Subcutaneous adipose tissue (tissue), 4 donors: ENCODE results near the gene SDS. TPM values are rescaled to one million over a fixed set of nuclear protein-coding genes. Genes with fewer than 3 reads are reported as not detected.

ENCODE experiments used
- CTCF ChIP-seq: fragments of 450-650 bp; IDR thresholded peaks from one replicate; pipeline ENCODE4 v1.5.1; 2016; ENCODE audit warnings: low read depth, mild to moderate bottlenecking, control low read depth, antibody characterized with exemption, moderate library complexity
- total RNA-seq, 4 donors: library from RNA; depleted of rRNA; stranded (reverse); fragments of >200 nt; gene quantifications; one replicate each; pipeline ENCODE4 v1.1.0, GENCODE V29; 2016

SDS gene
- total RNA-seq, 4 donors from 2014 or later, result 1.3 to 67.7 TPM; not detected in 2

- no peak for TF ChIP-seq CTCF
These were observed 36.9 kb downstream of the SDS start for GRCh38 chr12:113366827-113367226.

- no peak for TF ChIP-seq CTCF
These were observed 37.9 kb downstream of the SDS start for GRCh38 chr12:113365639-113366395.

- no peak for TF ChIP-seq CTCF
These were observed 39.0 kb downstream of the SDS start for GRCh38 chr12:113364698-113365097.

- TF ChIP-seq CTCF, result no peak
These were observed 41.9 kb downstream of the SDS start for GRCh38 chr12:113361574-113362370.

- TF ChIP-seq CTCF, result no peak
These were observed 43.5 kb downstream of the SDS start for GRCh38 chr12:113359939-113360748.

- TF ChIP-seq CTCF, result no peak
These were observed 44.4 kb downstream of the SDS start for GRCh38 chr12:113359133-113359938.
